K562 (cell line): ENCODE measurements around the gene DPP3. TPM values are rescaled to one million over a fixed set of nuclear protein-coding genes. Genes with fewer than 3 reads are reported as not detected.

ENCODE experiments used
- MEF2A ChIP-seq: IDR thresholded peaks from 2 replicates; pipeline ENCODE4 v1.6.1; 2011; ENCODE audit warnings: low read depth, mild to moderate bottlenecking, low read length, moderate library complexity; ENCODE audit not compliant: control insufficient read depth
- RFX1 ChIP-seq: fragments of 450-650 bp; IDR thresholded peaks from 2 replicates; pipeline ENCODE4 v1.6.1; 2016; ENCODE audit warnings: mild to moderate bottlenecking, moderate library complexity
- SAFB2 ChIP-seq: fragments of 200-400 bp; formaldehyde crosslinking; IDR thresholded peaks from 2 replicates; pipeline ENCODE4 v1.6.1; 2018; ENCODE audit warnings: borderline replicate concordance, low read length, low read depth, moderate library complexity; ENCODE audit not compliant: severe bottlenecking
- polyA plus RNA-seq, 8 experiments: library from polyadenylated mRNA; depleted of rRNA in 4 of 8; stranded (reverse) in 5 of 8; unstranded in 3 of 8; fragments of >200 nt; fragmentation: Nextera tagmentation in 2 of 8; fragmentation: Illumina TruSeq in 1 of 8; extraction: Ambion mirVana in 2 of 8; extraction: Trizol in 1 of 8; gene quantifications; 2 replicates each; pipeline versions ENCODE4 v1.2.1 to v1.2.3, GENCODE V29; 2011 to 2014; ENCODE audit warnings: inconsistent platforms in 1 of 8, missing spikeins in 1 of 8
- total RNA-seq, 7 experiments: library from RNA; depleted of rRNA in 6 of 7; stranded (reverse); fragments of >200 nt in 6 of 7; fragmentation: Illumina TruSeq in 2 of 7; extraction: Trizol in 2 of 7; gene quantifications; 2 replicates each; pipeline versions ENCODE4 v1.2.1 to v1.2.3, GENCODE V29; 2011 to 2021; ENCODE audit warnings: low replicate concordance in 1 of 7
- TF ChIP-seq, protein P1 (sequence below): fragments of 450-650 bp; IDR thresholded peaks from 2 replicates; pipeline ENCODE4 v1.6.1; 2016; ENCODE audit warnings: mild to moderate bottlenecking, moderate library complexity

Gene DPP3
- total and polyA plus RNA-seq, 9 of the 15 experiments (the other 6 are each of a cell fraction or from before 2014, with no cell fraction given) = 3.7 to 69.2 (median 43.3) TPM

DNA sequence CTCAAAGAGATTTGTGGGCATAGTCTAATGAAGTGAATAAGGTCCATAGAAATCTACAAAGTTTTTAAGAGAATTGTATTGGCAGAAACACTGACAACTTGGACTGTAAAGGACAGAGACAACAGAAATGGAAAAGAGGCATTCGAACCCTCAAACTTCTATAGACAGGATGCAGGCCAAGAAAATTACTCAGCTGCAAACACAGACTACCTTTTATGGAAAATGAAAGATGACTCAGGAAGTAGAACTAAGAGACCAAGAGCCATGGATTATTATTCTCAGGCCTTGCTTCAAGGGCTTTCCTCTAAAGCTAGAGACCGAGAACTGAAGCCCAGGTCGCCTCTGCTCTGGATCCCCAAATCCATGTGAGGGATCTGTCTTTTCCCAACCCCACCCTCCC, 17.3 kb upstream of the DPP3 start (continued):
- TF ChIP-seq, protein P1, sequence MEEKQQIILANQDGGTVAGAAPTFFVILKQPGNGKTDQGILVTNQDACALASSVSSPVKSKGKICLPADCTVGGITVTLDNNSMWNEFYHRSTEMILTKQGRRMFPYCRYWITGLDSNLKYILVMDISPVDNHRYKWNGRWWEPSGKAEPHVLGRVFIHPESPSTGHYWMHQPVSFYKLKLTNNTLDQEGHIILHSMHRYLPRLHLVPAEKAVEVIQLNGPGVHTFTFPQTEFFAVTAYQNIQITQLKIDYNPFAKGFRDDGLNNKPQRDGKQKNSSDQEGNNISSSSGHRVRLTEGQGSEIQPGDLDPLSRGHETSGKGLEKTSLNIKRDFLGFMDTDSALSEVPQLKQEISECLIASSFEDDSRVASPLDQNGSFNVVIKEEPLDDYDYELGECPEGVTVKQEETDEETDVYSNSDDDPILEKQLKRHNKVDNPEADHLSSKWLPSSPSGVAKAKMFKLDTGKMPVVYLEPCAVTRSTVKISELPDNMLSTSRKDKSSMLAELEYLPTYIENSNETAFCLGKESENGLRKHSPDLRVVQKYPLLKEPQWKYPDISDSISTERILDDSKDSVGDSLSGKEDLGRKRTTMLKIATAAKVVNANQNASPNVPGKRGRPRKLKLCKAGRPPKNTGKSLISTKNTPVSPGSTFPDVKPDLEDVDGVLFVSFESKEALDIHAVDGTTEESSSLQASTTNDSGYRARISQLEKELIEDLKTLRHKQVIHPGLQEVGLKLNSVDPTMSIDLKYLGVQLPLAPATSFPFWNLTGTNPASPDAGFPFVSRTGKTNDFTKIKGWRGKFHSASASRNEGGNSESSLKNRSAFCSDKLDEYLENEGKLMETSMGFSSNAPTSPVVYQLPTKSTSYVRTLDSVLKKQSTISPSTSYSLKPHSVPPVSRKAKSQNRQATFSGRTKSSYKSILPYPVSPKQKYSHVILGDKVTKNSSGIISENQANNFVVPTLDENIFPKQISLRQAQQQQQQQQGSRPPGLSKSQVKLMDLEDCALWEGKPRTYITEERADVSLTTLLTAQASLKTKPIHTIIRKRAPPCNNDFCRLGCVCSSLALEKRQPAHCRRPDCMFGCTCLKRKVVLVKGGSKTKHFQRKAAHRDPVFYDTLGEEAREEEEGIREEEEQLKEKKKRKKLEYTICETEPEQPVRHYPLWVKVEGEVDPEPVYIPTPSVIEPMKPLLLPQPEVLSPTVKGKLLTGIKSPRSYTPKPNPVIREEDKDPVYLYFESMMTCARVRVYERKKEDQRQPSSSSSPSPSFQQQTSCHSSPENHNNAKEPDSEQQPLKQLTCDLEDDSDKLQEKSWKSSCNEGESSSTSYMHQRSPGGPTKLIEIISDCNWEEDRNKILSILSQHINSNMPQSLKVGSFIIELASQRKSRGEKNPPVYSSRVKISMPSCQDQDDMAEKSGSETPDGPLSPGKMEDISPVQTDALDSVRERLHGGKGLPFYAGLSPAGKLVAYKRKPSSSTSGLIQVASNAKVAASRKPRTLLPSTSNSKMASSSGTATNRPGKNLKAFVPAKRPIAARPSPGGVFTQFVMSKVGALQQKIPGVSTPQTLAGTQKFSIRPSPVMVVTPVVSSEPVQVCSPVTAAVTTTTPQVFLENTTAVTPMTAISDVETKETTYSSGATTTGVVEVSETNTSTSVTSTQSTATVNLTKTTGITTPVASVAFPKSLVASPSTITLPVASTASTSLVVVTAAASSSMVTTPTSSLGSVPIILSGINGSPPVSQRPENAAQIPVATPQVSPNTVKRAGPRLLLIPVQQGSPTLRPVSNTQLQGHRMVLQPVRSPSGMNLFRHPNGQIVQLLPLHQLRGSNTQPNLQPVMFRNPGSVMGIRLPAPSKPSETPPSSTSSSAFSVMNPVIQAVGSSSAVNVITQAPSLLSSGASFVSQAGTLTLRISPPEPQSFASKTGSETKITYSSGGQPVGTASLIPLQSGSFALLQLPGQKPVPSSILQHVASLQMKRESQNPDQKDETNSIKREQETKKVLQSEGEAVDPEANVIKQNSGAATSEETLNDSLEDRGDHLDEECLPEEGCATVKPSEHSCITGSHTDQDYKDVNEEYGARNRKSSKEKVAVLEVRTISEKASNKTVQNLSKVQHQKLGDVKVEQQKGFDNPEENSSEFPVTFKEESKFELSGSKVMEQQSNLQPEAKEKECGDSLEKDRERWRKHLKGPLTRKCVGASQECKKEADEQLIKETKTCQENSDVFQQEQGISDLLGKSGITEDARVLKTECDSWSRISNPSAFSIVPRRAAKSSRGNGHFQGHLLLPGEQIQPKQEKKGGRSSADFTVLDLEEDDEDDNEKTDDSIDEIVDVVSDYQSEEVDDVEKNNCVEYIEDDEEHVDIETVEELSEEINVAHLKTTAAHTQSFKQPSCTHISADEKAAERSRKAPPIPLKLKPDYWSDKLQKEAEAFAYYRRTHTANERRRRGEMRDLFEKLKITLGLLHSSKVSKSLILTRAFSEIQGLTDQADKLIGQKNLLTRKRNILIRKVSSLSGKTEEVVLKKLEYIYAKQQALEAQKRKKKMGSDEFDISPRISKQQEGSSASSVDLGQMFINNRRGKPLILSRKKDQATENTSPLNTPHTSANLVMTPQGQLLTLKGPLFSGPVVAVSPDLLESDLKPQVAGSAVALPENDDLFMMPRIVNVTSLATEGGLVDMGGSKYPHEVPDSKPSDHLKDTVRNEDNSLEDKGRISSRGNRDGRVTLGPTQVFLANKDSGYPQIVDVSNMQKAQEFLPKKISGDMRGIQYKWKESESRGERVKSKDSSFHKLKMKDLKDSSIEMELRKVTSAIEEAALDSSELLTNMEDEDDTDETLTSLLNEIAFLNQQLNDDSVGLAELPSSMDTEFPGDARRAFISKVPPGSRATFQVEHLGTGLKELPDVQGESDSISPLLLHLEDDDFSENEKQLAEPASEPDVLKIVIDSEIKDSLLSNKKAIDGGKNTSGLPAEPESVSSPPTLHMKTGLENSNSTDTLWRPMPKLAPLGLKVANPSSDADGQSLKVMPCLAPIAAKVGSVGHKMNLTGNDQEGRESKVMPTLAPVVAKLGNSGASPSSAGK = no peak
- TF ChIP-seq SAFB2 (no peak), RFX1 (no peak), MEF2A (no peak)
